Eye (tissue), 1 donor: ENCODE data around the gene EIF4G1.

Experiments
- DNase-seq: peaks from one replicate; pipeline ENCODE4 v3.0.0-alpha.2; 2015

The EIF4G1 gene

DNA sequence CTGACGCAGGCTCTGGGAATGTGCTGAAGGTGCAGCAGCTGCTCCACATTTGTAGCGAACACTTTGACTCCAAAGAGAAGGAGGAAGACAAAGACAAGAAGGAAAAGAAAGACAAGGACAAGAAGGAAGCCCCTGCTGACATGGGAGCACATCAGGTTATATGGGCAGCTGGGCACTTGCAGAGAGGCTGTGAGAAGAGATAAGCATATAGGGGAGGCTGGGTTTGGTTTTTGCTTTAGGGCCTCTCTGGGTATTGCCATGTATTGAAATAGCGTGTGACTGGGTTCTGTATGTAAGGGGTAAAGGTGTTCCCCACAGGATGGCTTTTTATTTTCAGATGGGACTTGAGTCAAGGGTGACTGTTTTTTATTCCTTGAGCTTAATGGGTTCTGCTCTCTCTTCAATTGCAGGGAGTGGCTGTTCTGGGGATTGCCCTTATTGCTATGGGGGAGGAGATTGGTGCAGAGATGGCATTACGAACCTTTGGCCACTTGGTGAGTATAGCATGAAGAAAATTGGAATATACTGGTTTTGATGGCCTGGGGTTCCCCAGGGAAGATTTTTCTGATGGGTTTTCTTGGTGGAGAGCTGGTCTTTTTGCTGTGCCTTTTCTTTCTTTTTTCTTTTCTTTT, 7.9 kb upstream of the EIF4G1 start:
- no peak for DNase-seq

DNA sequence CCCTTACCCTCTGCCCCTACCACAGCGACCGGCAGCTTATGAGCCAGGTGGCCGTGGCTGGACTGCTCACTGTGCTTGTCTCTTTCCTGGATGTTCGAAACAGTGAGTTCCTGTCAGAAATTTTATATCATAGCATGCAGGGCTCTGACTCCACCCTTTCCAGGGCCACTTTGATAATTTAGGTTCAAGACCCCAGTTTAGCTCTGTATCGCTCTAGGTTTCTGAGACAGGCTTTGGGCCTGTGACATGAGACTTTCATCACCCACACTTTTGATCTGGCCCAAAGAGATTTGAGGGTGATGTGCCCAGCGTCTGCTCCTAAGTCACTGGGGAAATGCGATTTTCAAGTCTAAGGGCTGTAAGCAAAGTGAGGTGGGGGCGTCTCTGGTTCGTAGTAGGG, 6.5 kb upstream of the EIF4G1 start:
- DNase-seq = no peak

DNA sequence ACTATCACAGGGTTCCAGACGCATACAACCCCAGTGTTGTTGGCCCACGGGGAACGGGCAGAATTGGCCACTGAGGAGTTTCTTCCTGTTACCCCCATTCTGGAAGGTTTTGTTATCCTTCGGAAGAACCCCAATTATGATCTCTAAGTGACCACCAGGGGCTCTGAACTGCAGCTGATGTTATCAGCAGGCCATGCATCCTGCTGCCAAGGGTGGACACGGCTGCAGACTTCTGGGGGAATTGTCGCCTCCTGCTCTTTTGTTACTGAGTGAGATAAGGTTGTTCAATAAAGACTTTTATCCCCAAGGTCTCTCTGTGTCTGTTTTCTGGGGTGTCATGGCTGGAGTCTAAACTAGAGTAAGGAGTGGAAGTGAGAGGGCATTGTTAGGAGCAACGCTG, 5.7 kb upstream of the EIF4G1 start:
- DNase-seq = no peak

- DNase-seq = no peak
These were observed 2.8 kb upstream of the EIF4G1 start for GRCh38 chr3:184311633-184312032.

- peak; percentile 79 for DNase-seq
These were observed 515 bp downstream of the EIF4G1 start for GRCh38 chr3:184314700-184315542.

GRCh38 chr3:184315543-184315867, 1.1 kb downstream of the EIF4G1 start:
- DNase-seq = no peak

- no peak for DNase-seq
These were observed 1.7 kb downstream of the EIF4G1 start for GRCh38 chr3:184315871-184316661.

DNA sequence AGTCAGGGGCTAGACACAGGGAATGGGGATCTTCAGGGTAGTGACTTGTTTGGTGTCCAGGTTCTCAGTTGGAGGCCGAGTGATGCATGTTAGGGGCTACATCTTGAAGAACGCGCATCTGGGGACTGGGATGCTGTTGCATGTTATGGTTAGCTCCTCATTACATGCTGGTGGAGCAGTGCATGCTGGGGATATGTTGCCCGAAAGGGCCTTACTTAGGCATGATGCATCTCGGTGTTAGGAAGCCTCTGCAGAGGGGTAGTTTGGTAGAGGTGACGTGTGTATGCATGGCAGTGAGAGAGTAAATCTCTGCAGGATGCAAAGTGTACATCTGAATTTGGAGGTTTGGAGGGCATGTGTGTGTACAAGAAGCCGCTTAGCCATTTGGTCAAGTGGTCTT, 2.4 kb downstream of the EIF4G1 start:
- no peak for DNase-seq

- no peak for DNase-seq
These were observed 2.8 kb downstream of the EIF4G1 start for GRCh38 chr3:184317201-184317600.

DNA sequence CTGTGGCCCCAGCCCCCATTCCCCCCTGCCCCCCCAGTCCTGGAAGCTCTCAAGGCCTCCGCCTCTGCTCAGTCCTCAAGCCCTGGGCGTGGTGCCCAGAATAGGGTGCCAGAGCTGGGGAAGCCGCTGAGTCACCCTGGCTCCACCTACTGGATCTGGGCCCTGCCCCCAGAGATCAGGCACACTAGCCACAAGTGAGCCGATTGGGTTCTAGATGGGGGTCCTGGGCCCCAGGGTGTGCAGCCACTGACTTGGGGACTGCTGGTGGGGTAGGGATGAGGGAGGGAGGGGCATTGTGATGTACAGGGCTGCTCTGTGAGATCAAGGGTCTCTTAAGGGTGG, 5.7 kb downstream of the EIF4G1 start:
- peak; percentile 32 for DNase-seq

DNA sequence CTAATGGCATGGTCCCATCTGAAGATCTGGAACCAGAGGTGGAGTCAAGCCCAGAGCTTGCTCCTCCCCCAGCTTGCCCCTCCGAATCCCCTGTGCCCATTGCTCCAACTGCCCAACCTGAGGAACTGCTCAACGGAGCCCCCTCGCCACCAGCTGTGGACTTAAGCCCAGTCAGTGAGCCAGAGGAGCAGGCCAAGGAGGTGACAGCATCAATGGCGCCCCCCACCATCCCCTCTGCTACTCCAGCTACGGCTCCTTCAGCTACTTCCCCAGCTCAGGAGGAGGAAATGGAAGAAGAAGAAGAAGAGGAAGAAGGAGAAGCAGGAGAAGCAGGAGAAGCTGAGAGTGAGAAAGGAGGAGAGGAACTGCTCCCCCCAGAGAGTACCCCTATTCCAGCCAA, 7.3 kb downstream of the EIF4G1 start:
- no peak for DNase-seq

- no peak for DNase-seq
These were observed 8.5 kb downstream of the EIF4G1 start for GRCh38 chr3:184322731-184323487.

GRCh38 chr3:184323696-184324095, 9.3 kb downstream of the EIF4G1 start:
- DNase-seq = no peak

- DNase-seq = no peak
These were observed 10.9 kb downstream of the EIF4G1 start for GRCh38 chr3:184325269-184325668.

DNA sequence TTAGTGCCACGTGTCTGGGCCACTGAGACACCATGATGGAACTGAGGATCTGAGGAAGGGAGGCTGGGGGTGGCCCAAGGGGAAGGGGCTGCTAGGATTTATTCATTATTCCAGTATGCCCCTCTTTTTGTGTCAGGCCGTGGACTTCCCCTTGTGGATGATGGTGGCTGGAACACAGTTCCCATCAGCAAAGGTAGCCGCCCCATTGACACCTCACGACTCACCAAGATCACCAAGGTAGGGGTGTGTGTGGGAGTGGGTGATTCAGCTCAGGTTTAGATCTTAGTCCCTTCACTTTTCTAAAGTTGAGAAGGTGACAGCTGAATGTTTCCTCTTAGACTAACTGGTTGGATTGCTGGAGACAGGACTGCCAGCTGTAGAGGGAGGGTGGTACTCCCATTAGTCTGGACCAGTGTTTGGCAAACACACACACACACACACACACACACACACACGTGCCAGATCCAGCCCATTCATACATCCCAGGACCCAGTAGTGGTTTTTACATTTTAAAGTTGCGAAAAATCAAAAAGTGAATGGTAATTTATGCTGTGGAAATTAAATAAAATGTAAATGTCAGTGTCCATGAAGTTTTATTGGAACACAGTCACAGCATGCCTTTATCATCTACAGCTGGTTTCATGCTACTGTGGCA, 11.4 kb downstream of the EIF4G1 start:
- no peak for DNase-seq

DNA sequence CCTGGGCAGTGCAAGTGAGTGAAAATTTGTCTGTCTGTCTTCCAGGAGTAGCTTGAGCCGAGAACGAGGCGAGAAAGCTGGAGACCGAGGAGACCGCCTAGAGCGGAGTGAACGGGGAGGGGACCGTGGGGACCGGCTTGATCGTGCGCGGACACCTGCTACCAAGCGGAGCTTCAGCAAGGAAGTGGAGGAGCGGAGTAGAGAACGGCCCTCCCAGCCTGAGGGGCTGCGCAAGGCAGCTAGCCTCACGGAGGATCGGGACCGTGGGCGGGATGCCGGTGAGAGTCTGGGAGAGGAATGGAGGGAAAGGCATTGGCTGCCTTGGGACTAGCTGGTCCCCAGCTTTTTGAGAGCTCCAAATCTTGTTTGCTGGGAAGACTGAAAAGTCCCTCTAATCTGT, 12.8 kb downstream of the EIF4G1 start:
- DNase-seq = no peak

DNA sequence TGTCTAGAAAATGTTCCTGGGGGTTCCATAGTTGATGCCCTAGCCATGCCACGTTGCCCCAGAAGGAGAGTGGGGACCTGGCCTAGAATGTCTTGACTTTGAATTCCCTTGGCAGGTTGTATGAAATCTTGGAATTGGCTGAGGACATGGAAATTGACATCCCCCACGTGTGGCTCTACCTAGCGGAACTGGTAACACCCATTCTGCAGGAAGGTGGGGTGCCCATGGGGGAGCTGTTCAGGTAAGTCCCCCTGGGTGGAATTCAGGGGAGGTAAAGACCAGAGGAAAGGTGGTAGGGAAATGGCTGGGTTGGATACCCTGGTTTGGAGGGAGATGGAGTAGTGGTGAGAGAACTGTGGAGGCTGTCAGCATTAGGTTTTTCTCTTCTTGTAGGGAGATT, 14.1 kb downstream of the EIF4G1 start:
- DNase-seq = no peak

DNA sequence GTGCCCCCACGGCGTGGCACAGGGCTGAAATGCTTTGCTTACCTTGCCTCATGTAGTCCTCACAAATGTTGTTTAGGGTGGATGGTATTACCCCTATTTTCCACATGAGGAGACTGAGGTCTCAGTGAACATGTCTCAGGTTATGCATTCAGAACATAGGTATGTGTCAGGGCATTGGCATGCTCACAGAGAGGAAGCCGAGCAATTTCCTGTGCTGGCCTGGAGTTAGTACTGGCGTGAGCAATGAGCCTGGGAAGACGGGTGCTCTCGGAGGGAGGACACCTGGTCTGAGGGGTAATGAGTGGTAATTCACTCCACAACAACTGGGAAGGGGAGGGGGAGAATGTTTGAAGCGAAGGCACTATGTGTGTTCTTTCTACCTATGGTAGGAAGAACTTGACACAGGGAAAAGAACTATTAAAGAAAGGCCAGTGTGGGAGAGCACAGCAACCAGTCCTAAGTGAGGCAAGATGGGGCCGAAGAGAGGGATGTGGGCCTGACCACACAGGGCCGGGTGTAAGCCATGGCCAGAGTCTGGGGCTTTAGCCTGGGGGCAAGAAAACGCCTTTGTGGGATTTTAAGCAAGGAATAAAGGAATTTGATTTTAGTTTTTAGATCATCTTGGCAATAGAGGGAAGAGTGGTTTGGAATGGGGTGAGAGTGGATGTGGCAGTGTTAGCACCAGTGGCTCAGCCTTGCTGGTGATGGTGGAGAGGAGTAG, 18.1 kb downstream of the EIF4G1 start:
- DNase-seq = no peak

DNA sequence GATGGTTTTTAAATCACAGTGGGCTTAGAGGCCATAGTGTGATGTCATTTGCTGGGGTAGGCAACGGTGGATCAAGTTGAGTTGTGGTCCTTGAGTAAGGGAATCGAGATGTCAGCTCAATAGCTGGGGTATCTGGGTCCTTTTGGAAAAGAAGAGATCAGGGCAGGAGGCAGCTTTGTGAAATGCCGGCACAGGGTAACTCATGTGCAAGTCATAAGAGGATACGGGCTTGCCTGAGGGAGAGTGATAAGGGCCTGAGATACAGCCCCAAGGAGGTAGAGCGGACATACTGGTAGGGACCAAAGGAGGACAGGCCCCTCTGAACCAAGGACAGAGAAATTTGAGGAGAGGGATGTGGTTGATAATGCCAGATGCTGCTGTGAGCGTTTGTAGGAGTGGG, 18.8 kb downstream of the EIF4G1 start:
- DNase-seq = no peak

GRCh38 chr3:184333700-184334099, 19.3 kb downstream of the EIF4G1 start:
- DNase-seq = no peak

- DNase-seq = no peak
These were observed 20.2 kb downstream of the EIF4G1 start for GRCh38 chr3:184334470-184335158.

DNA sequence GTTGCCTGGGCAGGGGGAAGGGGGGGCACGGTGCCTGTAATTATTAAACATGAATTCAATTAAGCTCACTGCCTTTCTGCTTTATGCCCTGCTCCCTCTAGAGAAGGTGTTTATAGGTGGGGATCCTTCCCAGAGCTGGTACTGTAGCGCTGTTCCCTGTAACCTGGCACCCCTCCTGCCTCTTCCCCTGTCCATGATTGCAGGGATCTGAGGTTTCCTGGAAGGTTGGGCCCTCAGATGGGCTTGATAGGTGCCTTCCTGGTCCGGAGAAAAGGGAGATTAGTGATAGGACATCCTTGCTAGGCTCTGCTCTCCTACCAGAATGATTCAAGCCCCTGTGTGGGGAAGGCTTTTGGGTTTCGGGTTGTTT, 20.9 kb downstream of the EIF4G1 start:
- DNase-seq = no peak
